Activated B cell treated with CpG ODN at 0.5 μM for 24 hours (primary cell): ENCODE results near the gene SHROOM2. TPM values are rescaled to one million over a fixed set of nuclear protein-coding genes. Genes with fewer than 3 reads are reported as not detected.

Experiments
- ATAC-seq: fragments of 200-7000 bp; cut with Tn5 transposase; one replicate; pipeline ENCODE4 v1.10.0; 2021; ENCODE audit warnings: low read depth, mild to moderate bottlenecking, moderate library complexity
- CTCF ChIA-PET: fragments of 350-600 bp; sonication (Branson Sonifier 250); formaldehyde crosslinking; loops from one replicate; lab custom pipeline; 2021; ENCODE audit warnings: antibody characterized with exemption; lab: Charles Lee
- POLR2A ChIA-PET: fragments of 350-600 bp; sonication (Branson Sonifier 250); formaldehyde crosslinking; loops from one replicate; lab custom pipeline; 2021; ENCODE audit warnings: antibody characterized with exemption; lab: Charles Lee
- DNase-seq: peaks from one replicate; pipeline ENCODE4 v3.0.0; 2022
- H3K27ac Mint-ChIP-seq: one replicate; pipeline ENCODE4 v1.8.0; 2020; ENCODE audit warnings: mixed read lengths
- H3K27me3 Mint-ChIP-seq: one replicate; pipeline ENCODE4 v1.8.0; 2021; ENCODE audit warnings: mixed read lengths
- H3K36me3 Mint-ChIP-seq: one replicate; pipeline ENCODE4 v1.8.0; 2021; ENCODE audit warnings: low read depth, mixed read lengths
- H3K4me1 Mint-ChIP-seq: one replicate; pipeline ENCODE4 v1.8.0; 2021; ENCODE audit warnings: mixed read lengths
- H3K4me3 Mint-ChIP-seq: one replicate; pipeline ENCODE4 v1.8.0; 2020; ENCODE audit warnings: mild to moderate bottlenecking, mixed read lengths
- H3K9me3 Mint-ChIP-seq: one replicate; pipeline ENCODE4 v1.8.0; 2020; ENCODE audit warnings: mixed read lengths
- CTCF ChIP-seq: fragments of 200-600 bp; IDR thresholded peaks from one replicate; pipeline ENCODE4 v1.8.0; 2022; ENCODE audit warnings: antibody characterized with exemption, mild to moderate bottlenecking
- intact Hi-C: fragments of 100-400 bp; cut with micrococcal nuclease; formaldehyde crosslinking; loops from one replicate; pipeline ENCODE4 v1.15.1; 2024
- total RNA-seq: library from RNA; stranded (reverse); gene quantifications from 2 replicates; pipeline ENCODE4 v1.2.3, GENCODE V29; 2022

SHROOM2 gene
- total RNA-seq, 1 donor from 2014 or later = not detected

- POLR2A ChIA-PET = no interaction called here
- no peak overlapping the region for H3K27ac Mint-ChIP-seq
- ATAC-seq (no peak), DNase-seq (no peak)
- TF ChIP-seq CTCF = no peak
- no peaks in the 10 kb centered on the region for H3K9me3 Mint-ChIP-seq
- no peak overlapping the region for H3K4me3 Mint-ChIP-seq
- CTCF ChIA-PET = no interaction called here
- H3K4me1 Mint-ChIP-seq = peaks cover 2% of the 10 kb centered on the region
- peaks cover 12% of the 10 kb centered on the region for H3K27me3 Mint-ChIP-seq
- intact Hi-C loops = no loop called here
- H3K36me3 Mint-ChIP-seq = no peaks in the 10 kb centered on the region
Measured at GRCh38 chrX:9785254-9785943, 830 bp upstream of the SHROOM2 start.

GRCh38 chrX:9786798-9787635 lies 788 bp downstream of the SHROOM2 start:
- Mint-ChIP-seq H3K27me3 (peaks cover 12% of the 10 kb centered on the region), H3K4me1 (peaks cover 2% of the 10 kb centered on the region), H3K9me3 (no peaks in the 10 kb centered on the region), H3K27ac (no peak overlapping the region), H3K4me3 (peak overlapping the region; percentile 53), H3K36me3 (no peaks in the 10 kb centered on the region)
- ATAC-seq (no peak), DNase-seq (no peak)
- ChIA-PET CTCF (no interaction called here), POLR2A (no interaction called here)
- intact Hi-C loops = no loop called here
- no peak for TF ChIP-seq CTCF

GRCh38 chrX:9788911-9789310 lies 2.7 kb downstream of the SHROOM2 start:
- no peaks in the 10 kb centered on the region for H3K9me3 Mint-ChIP-seq
- DNase-seq (no peak), ATAC-seq (no peak)
- H3K27me3 Mint-ChIP-seq = peaks cover 12% of the 10 kb centered on the region
- H3K27ac Mint-ChIP-seq = no peak overlapping the region
- intact Hi-C loops = no loop called here
- H3K36me3 Mint-ChIP-seq = no peaks in the 10 kb centered on the region
- no peak overlapping the region for H3K4me3 Mint-ChIP-seq
- ChIA-PET POLR2A (no interaction called here), CTCF (no interaction called here)
- TF ChIP-seq CTCF = no peak
- H3K4me1 Mint-ChIP-seq = peaks cover 2% of the 10 kb centered on the region

GRCh38 chrX:9789555-9789954 lies 3.3 kb downstream of the SHROOM2 start:
- no peak for ATAC-seq
- POLR2A ChIA-PET = no interaction called here
- Mint-ChIP-seq H3K4me3 (no peak overlapping the region), H3K36me3 (no peaks in the 10 kb centered on the region), H3K27ac (no peak overlapping the region), H3K27me3 (peaks cover 9% of the 10 kb centered on the region), H3K9me3 (no peaks in the 10 kb centered on the region), H3K4me1 (peaks cover 2% of the 10 kb centered on the region)
- intact Hi-C loops = no loop called here
- CTCF ChIA-PET = no interaction called here
- DNase-seq = no peak
- TF ChIP-seq CTCF = no peak

GRCh38 chrX:9790866-9791265 lies 4.6 kb downstream of the SHROOM2 start:
- Mint-ChIP-seq H3K4me1 (peaks cover 2% of the 10 kb centered on the region), H3K27ac (no peak overlapping the region), H3K36me3 (no peaks in the 10 kb centered on the region), H3K27me3 (peaks cover 9% of the 10 kb centered on the region), H3K9me3 (peaks cover 6% of the 10 kb centered on the region), H3K4me3 (no peak overlapping the region)
- no peak for TF ChIP-seq CTCF
- no peak for ATAC-seq
- intact Hi-C loops = no loop called here
- ChIA-PET CTCF (no interaction called here), POLR2A (no interaction called here)
- DNase-seq = no peak
